GM12878 (cell line): ENCODE data around the gene FFAR3. TPM values are rescaled to one million over a fixed set of nuclear protein-coding genes. Genes with fewer than 3 reads are reported as not detected.
A peak's percentile ranks its signal among the peaks of the same experiment; 100 is the strongest.

Experiments
- ATAC-seq: fragments of 200-7000 bp; cut with Tn5 transposase; 3 replicates; pipeline ENCODE4 v1.9.1; 2020; ENCODE audit warnings: mild to moderate bottlenecking, moderate library complexity
- BruUV-seq: library from RNA; stranded (reverse); fragments of 400-500 nt; replicated peaks from 2 replicates; lab custom pipeline; 2021; lab: Mats Ljungman, UMichigan
- CTCF ChIA-PET: fragments of 300-600 bp; sonication (Branson Sonifier 250); formaldehyde crosslinking; extraction: SDS; loops from one replicate; lab custom pipeline; 2021; ENCODE audit warnings: inconsistent platforms; lab: Yijun Ruan, JAX
- POLR2A ChIA-PET: fragments of 350-600 bp; formaldehyde crosslinking; extraction: SDS; loops from one replicate; lab custom pipeline; 2021; ENCODE audit warnings: inconsistent platforms; lab: Charles Lee
- RAD21 ChIA-PET: fragments of 300-600 bp; sonication (Branson Sonifier 250); formaldehyde crosslinking; loops from one replicate; lab custom pipeline; 2023; ENCODE audit warnings: antibody characterized with exemption; ENCODE audit not compliant: unreplicated experiment; lab: Charles Lee
- SMC1A ChIA-PET: fragments of 300-600 bp; sonication (Branson Sonifier 250); formaldehyde crosslinking; loops from one replicate; lab custom pipeline; 2023; ENCODE audit not compliant: unreplicated experiment, uncharacterized antibody; lab: Charles Lee
- DNase-seq: peaks from one replicate; pipeline ENCODE4 v3.0.0-alpha.2; 2011; ENCODE audit warnings: low read depth, low spot score
- FAIRE-seq: peaks from 3 replicates; lab custom pipeline; 2011; peaks lifted over from hg19 to GRCh38; lab: Jason Lieb, UNC
- H2AFZ ChIP-seq: 2 replicates; pipeline ENCODE4 v1.6.0; 2011; ENCODE audit warnings: low read depth, low read length, control low read depth; ENCODE audit not compliant: control insufficient read depth
- H3K27ac ChIP-seq: 2 replicates; pipeline ENCODE4 v1.5.1; 2011; ENCODE audit warnings: control low read depth; ENCODE audit not compliant: control insufficient read depth, insufficient read depth
- H3K27me3 ChIP-seq, 2 experiments: replicated peaks in 1 of 2; 2 replicates each; pipeline versions ENCODE4 v1.6.0 to v1.6.1; 2011; ENCODE audit warnings: low read length in 1 of 2; ENCODE audit not compliant: control insufficient read depth in 2 of 2, insufficient read depth in 2 of 2
- H3K36me3 ChIP-seq, 2 experiments: 2 replicates each; pipeline ENCODE4 v1.5.1; 2011; ENCODE audit warnings: low read length in 1 of 2; ENCODE audit not compliant: control insufficient read depth in 2 of 2, insufficient read depth in 2 of 2
- H3K4me1 ChIP-seq: 2 replicates; pipeline ENCODE4 v1.6.1; 2011; ENCODE audit warnings: mild to moderate bottlenecking, low read length, moderate library complexity, mixed read lengths; ENCODE audit not compliant: control insufficient read depth, insufficient read depth
- H3K4me2 ChIP-seq: 2 replicates; pipeline ENCODE4 v1.6.0; 2011; ENCODE audit warnings: control low read depth; ENCODE audit not compliant: control insufficient read depth, insufficient read depth
- H3K4me3 ChIP-seq: fragments of 200-600 bp; sonication (generic); 2 replicates; pipeline ENCODE4 v1.5.1; 2016
- H3K79me2 ChIP-seq: 2 replicates; pipeline ENCODE4 v1.6.0; 2011; ENCODE audit warnings: low read length; ENCODE audit not compliant: control insufficient read depth, insufficient read depth
- H3K9ac ChIP-seq: 2 replicates; pipeline ENCODE4 v1.8.0; 2011; ENCODE audit warnings: low read length, control low read depth, mixed read lengths; ENCODE audit not compliant: control insufficient read depth, insufficient read depth
- H3K9me3 ChIP-seq: replicated peaks from 3 replicates; pipeline ENCODE4 v1.5.1; 2011; ENCODE audit warnings: mild to moderate bottlenecking, low read length; ENCODE audit not compliant: control insufficient read depth, insufficient read depth
- H4K20me1 ChIP-seq: 2 replicates; pipeline ENCODE4 v1.6.0; 2011; ENCODE audit not compliant: control insufficient read depth, insufficient read depth
- CBFB ChIP-seq: IDR thresholded peaks from 2 replicates; pipeline ENCODE4 v1.6.1; 2016; ENCODE audit warnings: antibody characterized with exemption, low read depth
- CEBPZ ChIP-seq: fragments of 150-350 bp; IDR thresholded peaks from 2 replicates; pipeline ENCODE4 v1.6.1; 2016; ENCODE audit warnings: low read depth, low read length
- EGR1 ChIP-seq, 2 experiments: IDR thresholded peaks; 1 replicate in 1 of 2; 2 replicates in 1 of 2; pipeline ENCODE4 v1.6.1; 2011 to 2012; ENCODE audit warnings: low read depth in 2 of 2, low read length in 2 of 2, borderline replicate concordance in 1 of 2, mild to moderate bottlenecking in 1 of 2, moderate library complexity in 1 of 2
- IRF5 ChIP-seq: fragments of 450-650 bp; IDR thresholded peaks from 2 replicates; pipeline ENCODE4 v1.6.1; 2017; ENCODE audit warnings: borderline replicate concordance
- NKRF ChIP-seq: fragments of 450-650 bp; conservative IDR thresholded peaks from 2 replicates; pipeline ENCODE4 v1.6.1; 2017; ENCODE audit warnings: mild to moderate bottlenecking, moderate library complexity
- POLR2AphosphoS2 ChIP-seq: IDR thresholded peaks from 2 replicates; pipeline ENCODE4 v1.6.1; 2011; ENCODE audit warnings: low read depth, mild to moderate bottlenecking, low read length, improper control_type of control experiment, moderate library complexity
- SUPT20H ChIP-seq: IDR thresholded peaks from 2 replicates; pipeline ENCODE4 v1.6.1; 2011; ENCODE audit warnings: low read depth, mild to moderate bottlenecking, low read length, moderate library complexity, borderline replicate concordance; ENCODE audit not compliant: control insufficient read depth
- SUZ12 ChIP-seq: fragments of 200-600 bp; sonication (generic); IDR thresholded peaks from one replicate; pipeline ENCODE4 v1.6.1; 2018; ENCODE audit warnings: antibody characterized with exemption, mild to moderate bottlenecking; ENCODE audit not compliant: unreplicated experiment
- ZNF24 ChIP-seq: fragments of 450-650 bp; IDR thresholded peaks from 2 replicates; pipeline ENCODE4 v1.6.1; 2017; ENCODE audit warnings: antibody characterized with exemption, mild to moderate bottlenecking
- WGBS: methylation state at CpG from one replicate; pipeline ENCODE4 v1.1.6; 2016; ENCODE audit warnings: low lambda C conversion rate; ENCODE audit not compliant: insufficient replicate concordance, insufficient coverage; ENCODE audit errors: missing lambda C conversion rate; 5-methylcytosine and 5-hydroxymethylcytosine counted together
- in situ Hi-C: fragments of 300-500 bp; cut with MboI; formaldehyde crosslinking; loops from 9 replicates; pipeline ENCODE4 v1.14.3; 2018; ENCODE audit warnings: mixed read lengths
- intact Hi-C: fragments of 100-400 bp; cut with micrococcal nuclease; formaldehyde crosslinking; loops from one replicate; pipeline ENCODE4 v1.14.2; 2022; ENCODE audit not compliant: unreplicated experiment
- polyA plus RNA-seq, 11 experiments: library from polyadenylated mRNA; depleted of rRNA in 4 of 11; unstranded in 6 of 11; stranded (reverse) in 5 of 11; fragments of >200 nt; fragmentation: Nextera tagmentation in 4 of 11; fragmentation: Illumina TruSeq in 1 of 11; extraction: Ambion mirVana in 4 of 11; extraction: Trizol in 1 of 11; gene quantifications; 1 replicate in 1 of 11; 2 replicates in 10 of 11; pipeline versions ENCODE4 v1.2.1 to v1.2.3, GENCODE V29; 2011 to 2016; ENCODE audit warnings: inconsistent platforms in 2 of 11, missing spikeins in 2 of 11, low read depth in 1 of 11
- total RNA-seq, 4 experiments: library from RNA; depleted of rRNA in 3 of 4; stranded (reverse); fragments of >200 nt in 3 of 4; fragmentation: Illumina TruSeq in 1 of 4; extraction: Trizol in 1 of 4; gene quantifications; 2 replicates each; pipeline versions ENCODE4 v1.2.1 to v1.2.3, GENCODE V29; 2013 to 2021

FFAR3 gene
- total and polyA plus RNA-seq, 10 of the 15 experiments (the other 5 are each of a cell fraction or from before 2014, with no cell fraction given): 0.15 to 0.18 TPM; not detected in 8

- H3K36me3 ChIP-seq: no peaks in the 10 kb centered on the region; a peak in 1 of 4 replicates
- DNase-seq: no peak
Measured at GRCh38 chr19:35409191-35409590, 50.9 kb downstream of the FFAR3 start.

More at GRCh38 chr19:35409191-35409590, 50.9 kb downstream of the FFAR3 start:
- peak overlapping the region; percentile 71 for H3K27ac ChIP-seq
- no peak overlapping the region for H2AFZ ChIP-seq
- ChIA-PET CTCF (interaction anchor here (0.9 to 2.1 kb wide), 4 partner anchors 51 to 99 kb away, joined by 3 to 8 read pairs (median 6); no protein-coding TSS in a partner anchor), POLR2A (interaction anchor here (1.2 to 1.7 kb wide), 5 partner anchors 10 to 77 kb away, joined by 3 to 5 read pairs (median 4); no protein-coding TSS in a partner anchor), SMC1A (interaction anchor here (1.0 to 10.6 kb wide), 11 partner anchors 8 to 62 kb away, joined by 3 to 152 read pairs (median 5); partner anchors contain the start of gene FFAR1), RAD21 (interaction anchor here (1.0 to 5.8 kb wide), 12 partner anchors 9 to 86 kb away, joined by 3 to 56 read pairs (median 4); no protein-coding TSS in a partner anchor)
- H3K4me2 ChIP-seq: peak overlapping the region; percentile 78
- no peaks in the 10 kb centered on the region for H3K27me3 ChIP-seq
- peaks cover 35% of the 10 kb centered on the region for H3K4me1 ChIP-seq
- in situ Hi-C loops (no loop called here), intact Hi-C loops (loop anchor here (2.0 kb wide), 2 partner anchors 50 to 56 kb away; no protein-coding TSS in a partner anchor)
- no peaks in the 10 kb centered on the region; the same call in 2 of the 3 replicates for H3K9me3 ChIP-seq
- peak overlapping the region; percentile 30; the same call in 1 of the 2 replicates for H3K9ac ChIP-seq
- peak overlapping the region; percentile 59 for H3K4me3 ChIP-seq
- FAIRE-seq: no peak
- ATAC-seq: no peak
- no peak for TF ChIP-seq SUPT20H
- no peak for TF ChIP-seq CEBPZ
- TF ChIP-seq POLR2AphosphoS2: no peak
- TF ChIP-seq CBFB: no peak
- no peak for TF ChIP-seq EGR1 (IDR thresholded peaks at IDR 0.05; ENCODE audit: borderline replicate concordance in 1 of 2, low read depth in 2 of 2, low read length in 2 of 2)
- TF ChIP-seq IRF5: no peak
- TF ChIP-seq SUZ12: no peak
- TF ChIP-seq NKRF: no peak
- no peak for TF ChIP-seq ZNF24
- WGBS: 72% methylated on average over 5 of the region's 5 CpGs
- no peaks in the 10 kb centered on the region for H4K20me1 ChIP-seq
- peaks cover 2% of the 10 kb centered on the region for H3K79me2 ChIP-seq
- BruUV-seq: no TSS peak
